ENCODE results near the gene IMPA2.
A peak's percentile ranks its signal among the peaks of the same experiment; 100 is the strongest.
"Not testable (repeated sequence)": the region's sequence is repeated elsewhere in the genome, so short reads cannot be mapped to it uniquely, and the experiment has no call there.

The IMPA2 gene

GRCh38 chr18:11957636-11958035 lies 23.7 kb upstream of the IMPA2 start:
- H3K4me2 ChIP-seq (ENCODE audit: low read length): no peak overlapping the region

DNA sequence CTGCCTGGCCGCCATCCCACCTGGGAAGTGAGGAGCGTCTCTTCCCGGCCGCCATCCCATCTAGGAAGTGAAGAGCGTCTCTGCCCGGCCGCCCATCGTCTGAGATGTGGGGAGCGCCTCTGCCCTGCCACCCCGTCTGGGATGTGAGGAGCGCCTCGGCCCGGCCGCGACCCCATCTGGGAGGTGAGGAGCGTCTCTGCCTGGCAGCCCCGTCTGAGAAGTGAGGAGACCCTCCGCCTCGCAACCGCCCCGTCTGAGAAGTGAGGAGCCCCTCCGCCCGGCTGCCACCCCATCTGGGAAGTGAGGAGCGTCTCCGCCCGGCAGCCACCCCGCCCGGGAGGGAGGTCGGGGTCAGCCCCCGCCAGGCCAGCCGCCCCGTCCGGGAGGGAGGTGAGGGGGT lies 21.7 kb upstream of the IMPA2 start:
- H4K8ac ChIP-seq (ENCODE audit: low read depth, low read length); H3K9ac ChIP-seq (ENCODE audit: low read length); H2BK120ac ChIP-seq (ENCODE audit: low read depth, low read length); H3K27ac ChIP-seq (ENCODE audit: low read depth, low read length); H3K79me1 ChIP-seq (ENCODE audit: low read length); H4K5ac ChIP-seq (ENCODE audit: low read length); H2AK5ac ChIP-seq (ENCODE audit: low read length); DNase-seq; H3K56ac ChIP-seq (ENCODE audit: low read length); H3K79me2 ChIP-seq (ENCODE audit: control insufficient read depth, insufficient read depth, low read length); H2BK15ac ChIP-seq (replicated peaks; ENCODE audit: low read depth); H3K36me3 ChIP-seq (ENCODE audit: control insufficient read depth, insufficient read depth, low read length); H3K4ac ChIP-seq (ENCODE audit: low read depth, low read length); H3K4me1 ChIP-seq (ENCODE audit: control insufficient read depth, low read depth, low read length); H2BK5ac ChIP-seq (ENCODE audit: low read length); H3K23ac ChIP-seq (ENCODE audit: low read length); H3K4me2 ChIP-seq (ENCODE audit: low read length); H3K18ac ChIP-seq (ENCODE audit: low read length); H3K27me3 ChIP-seq (ENCODE audit: insufficient read depth, low read length, poor library complexity); H3K4me3 ChIP-seq (ENCODE audit: low read length): not testable (repeated sequence)
- no CpG with 5 or more reads among the region's 33 CpGs for WGBS (ENCODE audit: extremely low coverage, insufficient coverage, low lambda C conversion rate)

More at GRCh38 chr18:11957636-11958035, 23.7 kb upstream of the IMPA2 start:
- no peaks in the 10 kb centered on the region for H3K27me3 ChIP-seq (ENCODE audit: insufficient read depth, low read length, poor library complexity)
- no peak for DNase-seq
- no peaks in the 10 kb centered on the region for H3K79me2 ChIP-seq (ENCODE audit: control insufficient read depth, insufficient read depth, low read length)
- no peaks in the 10 kb centered on the region for H3K36me3 ChIP-seq (ENCODE audit: control insufficient read depth, insufficient read depth, low read length)
- H2BK120ac ChIP-seq (ENCODE audit: low read depth, low read length): no peak overlapping the region
- no peaks in the 10 kb centered on the region for H3K4me1 ChIP-seq (ENCODE audit: control insufficient read depth, low read depth, low read length)
- H3K56ac ChIP-seq (ENCODE audit: low read length): no peak overlapping the region
- no peak overlapping the region for H4K8ac ChIP-seq (ENCODE audit: low read depth, low read length)
- H3K18ac ChIP-seq (ENCODE audit: low read length): no peak overlapping the region
- H3K4me3 ChIP-seq (ENCODE audit: low read length): no peak overlapping the region
- H3K27ac ChIP-seq (ENCODE audit: low read depth, low read length): no peak overlapping the region
- WGBS (ENCODE audit: extremely low coverage, insufficient coverage, low lambda C conversion rate): no CpG with 5 or more reads among the region's 2 CpGs
- no peak overlapping the region for H2BK15ac ChIP-seq (replicated peaks; ENCODE audit: low read depth)
- no peak overlapping the region for H2AK5ac ChIP-seq (ENCODE audit: low read length)
- no peak overlapping the region for H3K9ac ChIP-seq (ENCODE audit: low read length)
- H3K79me1 ChIP-seq (ENCODE audit: low read length): no peaks in the 10 kb centered on the region
- H2BK5ac ChIP-seq (ENCODE audit: low read length): no peak overlapping the region
- H3K23ac ChIP-seq (ENCODE audit: low read length): no peak overlapping the region
- H3K4ac ChIP-seq (ENCODE audit: low read depth, low read length): no peak overlapping the region
- H4K5ac ChIP-seq (ENCODE audit: low read length): no peak overlapping the region

GRCh38 chr18:11960743-11961380 lies 20.4 kb upstream of the IMPA2 start:
- Histone ChIP-seq H2AK5ac (ENCODE audit: low read length) (no peak overlapping the region), H3K27ac (ENCODE audit: low read depth, low read length) (no peak overlapping the region)
- DNase-seq: no peak

DNA sequence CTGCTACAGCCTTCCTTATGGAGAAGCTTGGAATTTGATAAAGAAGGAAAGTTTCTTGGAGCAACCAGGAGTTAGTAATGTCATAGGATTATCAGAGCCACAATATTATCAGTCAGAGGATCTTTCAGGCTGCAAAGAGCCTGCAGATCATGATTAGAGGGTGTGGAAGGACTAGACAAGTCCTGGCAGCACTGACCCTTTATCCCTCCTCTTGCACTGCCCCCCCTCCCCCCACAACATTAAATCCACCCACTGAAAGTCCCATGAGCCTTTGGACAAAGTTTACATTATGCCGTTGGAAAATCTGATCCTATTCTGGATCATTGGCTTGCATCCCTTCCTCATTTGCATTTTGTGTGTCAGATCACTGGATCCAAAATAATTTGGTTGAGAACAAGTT lies 18.7 kb upstream of the IMPA2 start:
- no peak overlapping the region for H2AK5ac ChIP-seq (ENCODE audit: low read length)
- no peak overlapping the region for H2BK5ac ChIP-seq (ENCODE audit: low read length)
- no peaks in the 10 kb centered on the region for H3K36me3 ChIP-seq (ENCODE audit: control insufficient read depth, insufficient read depth, low read length)
- no peak overlapping the region for H4K5ac ChIP-seq (ENCODE audit: low read length)
- no peak overlapping the region for H4K8ac ChIP-seq (ENCODE audit: low read depth, low read length)
- H3K4me1 ChIP-seq (ENCODE audit: control insufficient read depth, low read depth, low read length): peaks cover 2% of the 10 kb centered on the region
- H3K4ac ChIP-seq (ENCODE audit: low read depth, low read length): no peak overlapping the region
- H3K23ac ChIP-seq (ENCODE audit: low read length): no peak overlapping the region
- no peak for DNase-seq
- H3K4me2 ChIP-seq (ENCODE audit: low read length): no peak overlapping the region
- H2BK15ac ChIP-seq (replicated peaks; ENCODE audit: low read depth): no peak overlapping the region
- H3K9ac ChIP-seq (ENCODE audit: low read length): no peak overlapping the region
- no peak overlapping the region for H2BK120ac ChIP-seq (ENCODE audit: low read depth, low read length)
- H3K27ac ChIP-seq (ENCODE audit: low read depth, low read length): no peak overlapping the region
- no peaks in the 10 kb centered on the region for H3K79me1 ChIP-seq (ENCODE audit: low read length)
- H3K79me2 ChIP-seq (ENCODE audit: control insufficient read depth, insufficient read depth, low read length): no peaks in the 10 kb centered on the region
- no peak overlapping the region for H3K56ac ChIP-seq (ENCODE audit: low read length)
- no peak overlapping the region for H3K18ac ChIP-seq (ENCODE audit: low read length)
- no peaks in the 10 kb centered on the region for H3K27me3 ChIP-seq (ENCODE audit: insufficient read depth, low read length, poor library complexity)
- no peak overlapping the region for H3K4me3 ChIP-seq (ENCODE audit: low read length)
- WGBS (ENCODE audit: extremely low coverage, insufficient coverage, low lambda C conversion rate): no CpG with 5 or more reads among the region's 1 CpG

More at GRCh38 chr18:11960743-11961380, 20.4 kb upstream of the IMPA2 start:
- no peak overlapping the region for H2BK5ac ChIP-seq (ENCODE audit: low read length)
- H2BK120ac ChIP-seq (ENCODE audit: low read depth, low read length): no peak overlapping the region
- no peaks in the 10 kb centered on the region for H3K36me3 ChIP-seq (ENCODE audit: control insufficient read depth, insufficient read depth, low read length)
- H3K79me1 ChIP-seq (ENCODE audit: low read length): no peaks in the 10 kb centered on the region
- no peak overlapping the region for H2BK15ac ChIP-seq (replicated peaks; ENCODE audit: low read depth)
- no peak overlapping the region for H4K5ac ChIP-seq (ENCODE audit: low read length)
- no peaks in the 10 kb centered on the region for H3K79me2 ChIP-seq (ENCODE audit: control insufficient read depth, insufficient read depth, low read length)
- no peak overlapping the region for H3K56ac ChIP-seq (ENCODE audit: low read length)
- H3K4me2 ChIP-seq (ENCODE audit: low read length): no peak overlapping the region
- no CpG with 5 or more reads among the region's 17 CpGs for WGBS (ENCODE audit: extremely low coverage, insufficient coverage, low lambda C conversion rate)
- H3K23ac ChIP-seq (ENCODE audit: low read length): no peak overlapping the region
- no peaks in the 10 kb centered on the region for H3K27me3 ChIP-seq (ENCODE audit: insufficient read depth, low read length, poor library complexity)
- H3K4me1 ChIP-seq (ENCODE audit: control insufficient read depth, low read depth, low read length): peaks cover 2% of the 10 kb centered on the region
- H4K8ac ChIP-seq (ENCODE audit: low read depth, low read length): no peak overlapping the region
- no peak overlapping the region for H3K4ac ChIP-seq (ENCODE audit: low read depth, low read length)
- no peak overlapping the region for H3K9ac ChIP-seq (ENCODE audit: low read length)
- no peak overlapping the region for H3K18ac ChIP-seq (ENCODE audit: low read length)
- no peak overlapping the region for H3K4me3 ChIP-seq (ENCODE audit: low read length)

DNA sequence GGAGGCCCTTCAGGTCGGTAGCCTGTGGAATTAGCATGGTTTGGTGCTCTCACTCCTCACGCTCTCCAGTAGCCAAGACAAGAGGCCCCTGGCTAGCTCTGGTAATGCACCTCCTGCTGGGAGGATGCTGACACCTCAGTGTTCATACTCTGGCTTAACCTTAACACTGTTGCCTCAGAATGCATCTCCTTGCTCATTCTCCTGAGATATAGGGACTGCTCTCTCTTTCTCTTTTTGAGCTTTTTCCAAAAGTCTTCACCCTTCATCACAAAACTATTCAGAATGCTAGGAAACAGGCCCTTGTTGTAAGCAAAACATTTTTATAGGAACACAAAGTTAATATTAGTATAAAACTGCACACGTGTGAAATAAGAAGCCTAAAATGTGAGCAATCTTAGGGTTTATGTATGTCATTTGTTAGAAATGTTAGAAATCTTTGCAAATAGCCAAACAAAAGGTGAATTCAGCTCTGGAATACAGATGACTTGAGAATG lies 17.3 kb upstream of the IMPA2 start:
- WGBS (ENCODE audit: extremely low coverage, insufficient coverage, low lambda C conversion rate): no CpG with 5 or more reads among the region's 3 CpGs
- H3K27me3 ChIP-seq (ENCODE audit: insufficient read depth, low read length, poor library complexity): no peaks in the 10 kb centered on the region
- H3K9ac ChIP-seq (ENCODE audit: low read length): no peak overlapping the region
- no peak overlapping the region for H3K4ac ChIP-seq (ENCODE audit: low read depth, low read length)
- H3K23ac ChIP-seq (ENCODE audit: low read length): no peak overlapping the region
- no peak overlapping the region for H3K27ac ChIP-seq (ENCODE audit: low read depth, low read length)
- no peaks in the 10 kb centered on the region for H3K79me2 ChIP-seq (ENCODE audit: control insufficient read depth, insufficient read depth, low read length)
- H3K4me2 ChIP-seq (ENCODE audit: low read length): no peak overlapping the region
- no peak overlapping the region for H2BK120ac ChIP-seq (ENCODE audit: low read depth, low read length)
- H2BK15ac ChIP-seq (replicated peaks; ENCODE audit: low read depth): no peak overlapping the region
- DNase-seq: peak; percentile 80
- no peak overlapping the region for H3K56ac ChIP-seq (ENCODE audit: low read length)
- H2AK5ac ChIP-seq (ENCODE audit: low read length): no peak overlapping the region
- no peak overlapping the region for H4K5ac ChIP-seq (ENCODE audit: low read length)
- H3K79me1 ChIP-seq (ENCODE audit: low read length): no peaks in the 10 kb centered on the region
- H3K4me3 ChIP-seq (ENCODE audit: low read length): no peak overlapping the region
- no peak overlapping the region for H2BK5ac ChIP-seq (ENCODE audit: low read length)
- H3K4me1 ChIP-seq (ENCODE audit: control insufficient read depth, low read depth, low read length): peaks cover 2% of the 10 kb centered on the region
- no peak overlapping the region for H4K8ac ChIP-seq (ENCODE audit: low read depth, low read length)
- no peak overlapping the region for H3K18ac ChIP-seq (ENCODE audit: low read length)
- H3K36me3 ChIP-seq (ENCODE audit: control insufficient read depth, insufficient read depth, low read length): no peaks in the 10 kb centered on the region
